DOHH2 (cell line): ENCODE measurements around the gene POLR2B.

Source experiments
- EZH2phosphoT487 ChIP-seq: fragments of 200-600 bp; sonication (generic); IDR thresholded peaks from 2 replicates; pipeline ENCODE4 v1.6.1; 2017; ENCODE audit warnings: borderline replicate concordance, mild to moderate bottlenecking, antibody characterized with exemption, low read length, moderate library complexity, mixed read lengths
- TF ChIP-seq, protein P1 (sequence below): fragments of 200-600 bp; sonication (generic); IDR thresholded peaks from one replicate; pipeline ENCODE4 v1.5.1; 2014; ENCODE audit warnings: antibody characterized with exemption, mild to moderate bottlenecking, low read depth, low read length; ENCODE audit not compliant: poor library complexity, severe bottlenecking

GRCh38 chr4:56930638-56931037, 48.1 kb upstream of the POLR2B start:
- TF ChIP-seq EZH2phosphoT487 = no peak
- TF ChIP-seq, protein P1, sequence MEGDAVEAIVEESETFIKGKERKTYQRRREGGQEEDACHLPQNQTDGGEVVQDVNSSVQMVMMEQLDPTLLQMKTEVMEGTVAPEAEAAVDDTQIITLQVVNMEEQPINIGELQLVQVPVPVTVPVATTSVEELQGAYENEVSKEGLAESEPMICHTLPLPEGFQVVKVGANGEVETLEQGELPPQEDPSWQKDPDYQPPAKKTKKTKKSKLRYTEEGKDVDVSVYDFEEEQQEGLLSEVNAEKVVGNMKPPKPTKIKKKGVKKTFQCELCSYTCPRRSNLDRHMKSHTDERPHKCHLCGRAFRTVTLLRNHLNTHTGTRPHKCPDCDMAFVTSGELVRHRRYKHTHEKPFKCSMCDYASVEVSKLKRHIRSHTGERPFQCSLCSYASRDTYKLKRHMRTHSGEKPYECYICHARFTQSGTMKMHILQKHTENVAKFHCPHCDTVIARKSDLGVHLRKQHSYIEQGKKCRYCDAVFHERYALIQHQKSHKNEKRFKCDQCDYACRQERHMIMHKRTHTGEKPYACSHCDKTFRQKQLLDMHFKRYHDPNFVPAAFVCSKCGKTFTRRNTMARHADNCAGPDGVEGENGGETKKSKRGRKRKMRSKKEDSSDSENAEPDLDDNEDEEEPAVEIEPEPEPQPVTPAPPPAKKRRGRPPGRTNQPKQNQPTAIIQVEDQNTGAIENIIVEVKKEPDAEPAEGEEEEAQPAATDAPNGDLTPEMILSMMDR = no peak
